22Rv1 (cell line): ENCODE measurements around the gene ARL5C.

Experiments used
- H3K27ac ChIP-seq: fragments of 450-650 bp; 2 replicates; pipeline ENCODE4 v1.5.1; 2017
- CTCF ChIP-seq: fragments of 450-650 bp; IDR thresholded peaks from 2 replicates; pipeline ENCODE4 v1.5.1; 2017; ENCODE audit warnings: mild to moderate bottlenecking
- ZFX ChIP-seq: fragments of 450-650 bp; IDR thresholded peaks from 2 replicates; pipeline ENCODE4 v1.6.1; 2017; ENCODE audit warnings: antibody characterized with exemption, borderline replicate concordance

Gene ARL5C

DNA sequence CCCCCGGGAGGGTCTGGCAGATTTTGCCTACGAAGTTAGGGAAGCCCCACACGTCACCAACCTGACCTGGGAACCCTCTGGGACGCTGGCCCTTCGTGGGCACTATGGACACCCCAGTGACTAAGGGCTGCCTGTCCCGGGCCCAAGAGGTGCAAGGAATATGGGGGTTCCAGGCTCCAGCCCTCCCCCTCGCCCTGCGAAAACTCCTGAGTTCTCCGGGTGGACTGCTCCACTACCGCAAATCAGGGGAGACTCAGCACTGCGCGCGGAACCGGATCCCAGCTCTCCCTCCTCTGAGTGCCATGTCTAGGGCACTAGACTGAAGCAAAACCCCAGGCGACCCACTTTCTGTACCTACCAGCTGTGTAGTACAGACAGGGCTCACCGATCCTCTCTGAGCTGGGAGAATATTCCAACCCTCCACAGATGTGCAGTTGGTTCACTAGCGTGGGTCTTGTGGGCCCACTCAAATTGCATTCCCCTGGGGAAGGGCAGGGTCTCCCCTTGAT lies at the start of gene ARL5C:
Gene ARL5C, minus strand, starts transcription at position 321 of the 509 bp plus-strand sequence. CDS start 401 bp downstream, outside the sequence.
- no peak within 1 kb of the TSS for H3K27ac ChIP-seq
- TF ChIP-seq CTCF (no peak), ZFX (no peak)

DNA sequence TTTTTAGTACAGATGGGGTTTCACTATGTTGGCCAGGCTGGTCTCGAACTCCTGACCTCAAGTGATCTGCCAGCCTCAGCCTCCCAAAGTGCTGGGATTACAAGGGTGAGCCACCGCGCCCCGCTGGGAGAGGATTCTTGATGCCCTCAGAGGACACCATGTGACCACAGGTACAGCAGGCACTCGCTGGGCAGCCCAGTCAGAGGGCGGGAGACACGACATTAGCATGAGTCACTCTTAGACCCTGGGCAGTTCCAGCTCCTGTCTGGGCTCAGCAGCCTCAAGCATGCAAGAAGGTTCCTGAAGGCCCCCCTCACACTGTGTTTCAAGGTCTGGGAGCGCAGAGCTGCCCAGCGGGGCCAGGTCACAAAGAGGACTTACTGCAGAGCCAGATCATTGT lies 47.9 kb upstream of the ARL5C start:
- TF ChIP-seq ZFX, result no peak
- no peak for TF ChIP-seq CTCF

GRCh38 chr17:39212841-39213480 lies 47.0 kb upstream of the ARL5C start:
- TF ChIP-seq ZFX (no peak), CTCF (no peak)
- no peak overlapping the region for H3K27ac ChIP-seq

More for the DNA sequence above, 47.9 kb upstream of the ARL5C start:
- H3K27ac ChIP-seq, result no peak overlapping the region

DNA sequence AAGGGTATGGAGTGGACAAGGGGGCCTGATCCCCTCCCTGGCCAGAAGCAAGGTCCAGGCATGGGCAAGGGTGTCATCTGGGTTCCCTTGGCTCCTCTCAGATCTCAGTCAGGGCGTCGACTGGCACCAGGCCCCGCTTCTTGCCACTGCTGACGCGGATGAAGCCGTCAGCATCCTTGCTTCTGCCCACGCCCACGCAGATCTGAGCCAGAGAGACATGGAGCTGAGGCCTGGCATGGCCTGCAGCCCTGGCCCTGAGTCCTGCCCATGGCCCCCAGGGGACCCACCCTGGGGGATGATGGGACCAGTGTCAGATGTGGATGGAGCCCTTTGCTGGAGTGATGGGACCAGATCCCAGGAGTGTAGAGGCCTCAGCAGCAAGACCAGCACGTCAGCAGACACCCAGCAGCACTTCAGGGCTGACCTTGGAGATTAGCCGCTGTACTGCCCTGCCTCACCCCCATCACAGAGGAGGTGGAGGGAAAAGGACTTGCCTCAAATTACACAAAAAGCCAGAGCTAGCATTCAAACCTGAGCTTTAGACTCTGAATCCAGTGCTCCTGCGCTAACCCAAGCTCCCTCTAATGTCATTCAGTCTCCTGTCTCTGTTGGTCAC lies 46.3 kb upstream of the ARL5C start:
- H3K27ac ChIP-seq, result no peak overlapping the region
- TF ChIP-seq CTCF, result no peak
- no peak for TF ChIP-seq ZFX

- no peak for TF ChIP-seq CTCF
- no peak for TF ChIP-seq ZFX
- H3K27ac ChIP-seq, result no peak overlapping the region
Measured at GRCh38 chr17:39210093-39210434, 44.1 kb upstream of the ARL5C start.

- no peak for TF ChIP-seq CTCF
- TF ChIP-seq ZFX, result no peak
- H3K27ac ChIP-seq, result no peak overlapping the region
Measured at GRCh38 chr17:39209317-39210092, 43.5 kb upstream of the ARL5C start.

DNA sequence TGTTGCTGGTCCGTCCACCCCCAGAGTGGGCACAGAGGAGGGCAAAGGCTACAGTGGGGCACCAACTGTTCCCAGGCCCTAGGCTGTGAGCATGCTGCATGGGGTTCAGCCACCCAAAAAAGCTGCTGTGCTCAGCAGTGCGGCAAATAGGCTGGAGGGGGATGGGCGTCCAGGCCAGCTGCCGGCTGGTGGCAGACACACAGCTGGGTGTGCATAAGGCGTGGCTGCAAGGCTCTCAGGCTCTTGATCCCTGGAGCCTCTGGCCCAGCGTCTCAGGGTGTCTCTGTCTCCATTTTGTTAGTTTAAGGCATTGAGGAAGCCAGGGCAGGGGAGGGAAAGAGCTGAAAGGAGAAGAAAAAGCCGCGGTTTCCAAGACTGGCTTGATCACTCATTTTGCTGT lies 42.9 kb upstream of the ARL5C start:
- no peak overlapping the region for H3K27ac ChIP-seq
- TF ChIP-seq ZFX (no peak), CTCF (no peak)
